ENCODE results near the gene CMIP.

CMIP gene

DNA sequence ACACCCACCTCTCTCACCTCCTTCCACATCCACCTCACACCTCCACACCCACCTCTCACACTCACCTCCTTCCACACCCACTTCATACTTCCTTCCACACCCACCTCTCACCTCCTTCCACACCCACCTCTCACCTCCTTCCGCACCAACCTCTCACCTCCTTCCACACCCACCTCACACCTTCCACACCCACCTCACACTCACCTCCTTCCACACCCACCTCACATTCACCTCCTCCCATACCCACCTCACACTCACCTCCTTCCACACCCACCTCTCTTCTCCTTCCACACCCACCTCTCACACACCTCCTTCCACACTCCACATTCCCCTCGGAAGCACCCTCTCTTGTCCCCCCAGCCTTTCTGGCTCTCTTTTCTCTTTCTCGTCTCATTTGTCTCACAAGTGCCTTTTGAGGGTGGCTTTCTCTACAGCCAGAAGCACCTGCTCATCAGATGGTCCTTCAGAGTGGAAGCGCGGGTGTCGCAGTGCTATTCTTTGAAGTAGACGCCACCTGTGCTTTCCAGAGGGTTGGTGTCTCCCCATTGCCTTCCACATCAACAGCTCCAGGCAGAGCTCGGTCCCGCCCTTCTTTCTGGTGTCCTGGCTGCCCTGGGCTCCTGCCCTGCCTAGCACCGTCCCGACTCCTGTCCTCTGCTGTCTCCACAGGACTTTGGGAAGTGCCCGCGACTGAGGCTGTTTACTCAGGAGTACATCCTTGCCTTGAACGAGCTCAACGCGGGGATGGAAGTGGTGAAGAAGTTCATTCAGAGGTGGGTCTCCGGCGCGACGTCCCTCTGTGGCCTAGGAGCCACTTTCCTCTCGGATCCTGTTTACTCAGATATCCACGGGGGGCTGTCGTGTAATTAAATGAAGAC, 225.1 kb downstream of the CMIP start:
- DNase-seq = no peak

DNA sequence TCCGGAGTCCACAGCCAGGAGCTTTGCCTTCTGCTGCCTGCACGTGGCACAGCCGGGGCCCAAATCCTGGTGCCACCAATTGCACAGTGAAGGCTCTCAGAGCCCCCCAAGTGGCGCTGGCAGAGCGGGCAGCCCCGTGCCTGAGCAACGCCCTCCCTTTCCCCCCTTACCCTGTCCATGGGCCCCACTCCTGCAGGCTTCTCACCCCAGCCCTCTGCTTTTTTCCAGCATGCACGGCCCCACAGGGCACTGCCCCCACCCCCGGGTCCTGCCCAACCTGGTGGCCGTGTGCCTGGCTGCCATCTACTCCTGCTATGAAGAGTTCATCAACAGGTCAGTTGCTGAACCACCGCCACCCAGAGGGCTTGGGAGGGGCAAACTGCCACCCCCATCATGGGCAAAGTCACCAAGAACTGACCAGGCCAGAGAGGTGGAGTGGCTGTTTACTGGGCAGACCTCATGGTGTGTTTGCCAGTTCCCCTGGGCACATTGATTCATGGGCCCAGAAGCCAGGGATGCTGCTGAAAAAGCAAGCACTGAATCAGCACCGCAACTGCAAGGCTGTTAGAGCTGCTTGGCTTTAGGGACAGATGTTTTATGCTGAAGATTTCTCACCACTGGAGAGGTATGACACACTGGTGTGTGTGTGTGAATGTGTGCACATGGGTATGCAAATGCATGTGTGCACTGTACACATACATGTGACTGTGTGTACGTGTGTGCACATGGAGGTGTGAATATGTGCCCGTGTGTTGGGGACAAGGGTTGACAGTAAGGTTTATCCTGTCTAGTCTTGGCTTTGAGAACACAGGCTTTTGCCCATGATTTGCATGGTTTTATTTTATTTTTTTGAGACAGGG, 227.4 kb downstream of the CMIP start:
- DNase-seq = no peak
- no peak overlapping the region for H2BK12ac ChIP-seq (ENCODE audit: low read length in 2 of 2)

More for the DNA sequence above, 225.1 kb downstream of the CMIP start:
- Histone ChIP-seq H3K9ac (ENCODE audit: low read length) (no peak overlapping the region), H2BK15ac (ENCODE audit: low read depth, poor library complexity, severe bottlenecking) (no peak overlapping the region), H3K79me1 (replicated peaks; ENCODE audit: low read length, poor library complexity, severe bottlenecking) (no peaks in the 10 kb centered on the region), H2AFZ (ENCODE audit: low read depth, low read length) (no peak overlapping the region), H4K91ac (ENCODE audit: low read length) (no peak overlapping the region), H2BK5ac (ENCODE audit: low read depth, low read length, poor library complexity, severe bottlenecking) (no peak overlapping the region), H3K4me3 (ENCODE audit: insufficient read depth in 1 of 2, low read depth in 1 of 2, low read length in 2 of 2) (no peak overlapping the region), H3K9me3 (ENCODE audit: control insufficient read depth, low read length) (no peaks in the 10 kb centered on the region), H3K36me3 (ENCODE audit: control insufficient read depth in 1 of 2, insufficient read depth in 2 of 2, low read depth in 1 of 2, low read length in 2 of 2) (peaks cover 51 to 60% of the 10 kb centered on the region in 2 experiments), H3K4ac (ENCODE audit: low read depth in 1 of 2, low read length in 2 of 2) (no peak overlapping the region), H3K27me3 (ENCODE audit: control insufficient read depth in 1 of 2, insufficient read depth in 1 of 2, low read length in 2 of 2) (no peaks in the 10 kb centered on the region), H2AK5ac (ENCODE audit: low read length, severe bottlenecking) (no peak overlapping the region), H3K18ac (ENCODE audit: low read depth in 1 of 2, low read length in 2 of 2) (no peak overlapping the region), H2BK12ac (ENCODE audit: low read length in 2 of 2) (no peak overlapping the region), H4K8ac (ENCODE audit: low read length) (no peak overlapping the region), H3K27ac (ENCODE audit: low read length, poor library complexity, severe bottlenecking) (no peak overlapping the region), H3K4me2 (ENCODE audit: low read length, poor library complexity, severe bottlenecking) (no peak overlapping the region), H2BK120ac (ENCODE audit: low read depth, low read length) (no peak overlapping the region), H3K4me1 (ENCODE audit: control insufficient read depth, insufficient read depth, low read depth, low read length) (peaks cover 10% of the 10 kb centered on the region), H3K23ac (ENCODE audit: low read length in 2 of 2) (no peak overlapping the region), H3K14ac (ENCODE audit: low read length in 2 of 2) (no peak overlapping the region)
- 93% methylated on average over 23 of the region's 23 CpGs for WGBS

DNA sequence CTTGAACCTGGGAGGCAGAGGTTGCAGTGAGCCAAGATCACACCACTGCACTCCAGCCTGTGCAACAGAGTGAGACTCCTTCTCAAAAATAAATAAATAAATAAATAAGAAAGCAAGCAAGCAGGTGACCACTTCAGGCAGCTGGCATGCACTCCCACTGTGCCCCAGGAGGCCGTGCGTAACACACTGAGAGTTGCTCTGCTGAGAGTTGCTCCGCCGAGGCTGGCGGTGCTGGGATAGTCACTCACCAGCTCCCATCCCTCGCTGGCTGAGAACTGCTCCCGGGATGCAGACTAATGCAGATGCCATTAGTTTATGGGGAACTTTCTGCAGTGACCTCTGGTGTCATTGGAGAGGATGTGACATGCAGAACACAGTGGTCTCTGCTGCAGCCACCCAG, 228.8 kb downstream of the CMIP start:
- Histone ChIP-seq H3K4me2 (ENCODE audit: low read length, poor library complexity, severe bottlenecking) (no peak overlapping the region), H3K4me1 (ENCODE audit: control insufficient read depth, insufficient read depth, low read depth, low read length) (peaks cover 6% of the 10 kb centered on the region), H2BK15ac (ENCODE audit: low read depth, poor library complexity, severe bottlenecking) (no peak overlapping the region), H2BK120ac (ENCODE audit: low read depth, low read length) (no peak overlapping the region), H3K18ac (ENCODE audit: low read depth in 1 of 2, low read length in 2 of 2) (no peak overlapping the region), H4K8ac (ENCODE audit: low read length) (no peak overlapping the region), H2BK5ac (ENCODE audit: low read depth, low read length, poor library complexity, severe bottlenecking) (no peak overlapping the region), H3K4me3 (ENCODE audit: insufficient read depth in 1 of 2, low read depth in 1 of 2, low read length in 2 of 2) (no peak overlapping the region), H2AFZ (ENCODE audit: low read depth, low read length) (no peak overlapping the region), H4K91ac (ENCODE audit: low read length) (no peak overlapping the region), H3K36me3 (ENCODE audit: control insufficient read depth in 1 of 2, insufficient read depth in 2 of 2, low read depth in 1 of 2, low read length in 2 of 2) (peaks cover 41 to 49% of the 10 kb centered on the region in 2 experiments), H2BK12ac (ENCODE audit: low read length in 2 of 2) (no peak overlapping the region), H3K9ac (ENCODE audit: low read length) (no peak overlapping the region), H3K9me3 (ENCODE audit: control insufficient read depth, low read length) (no peaks in the 10 kb centered on the region), H3K79me1 (replicated peaks; ENCODE audit: low read length, poor library complexity, severe bottlenecking) (peaks cover 3% of the 10 kb centered on the region), H3K23ac (ENCODE audit: low read length in 2 of 2) (no peak overlapping the region), H3K27ac (ENCODE audit: low read length, poor library complexity, severe bottlenecking) (no peak overlapping the region), H3K27me3 (ENCODE audit: control insufficient read depth in 1 of 2, insufficient read depth in 1 of 2, low read length in 2 of 2) (no peaks in the 10 kb centered on the region), H2AK5ac (ENCODE audit: low read length, severe bottlenecking) (no peak overlapping the region), H3K14ac (ENCODE audit: low read length in 2 of 2) (no peak overlapping the region), H3K4ac (ENCODE audit: low read depth in 1 of 2, low read length in 2 of 2) (no peak overlapping the region)
- no peak for DNase-seq
- WGBS = 90% methylated on average over 7 of the region's 7 CpGs

More for the DNA sequence above, 227.4 kb downstream of the CMIP start:
- 97% methylated on average over 14 of the region's 14 CpGs for WGBS
- no peak overlapping the region for H3K4me3 ChIP-seq (ENCODE audit: insufficient read depth in 1 of 2, low read depth in 1 of 2, low read length in 2 of 2)
- no peak overlapping the region for H4K8ac ChIP-seq (ENCODE audit: low read length)
- H3K36me3 ChIP-seq (ENCODE audit: control insufficient read depth in 1 of 2, insufficient read depth in 2 of 2, low read depth in 1 of 2, low read length in 2 of 2) = peaks cover 41 to 49% of the 10 kb centered on the region in 2 experiments
- no peak overlapping the region for H4K91ac ChIP-seq (ENCODE audit: low read length)
- no peak overlapping the region for H3K14ac ChIP-seq (ENCODE audit: low read length in 2 of 2)
- H3K27me3 ChIP-seq (ENCODE audit: control insufficient read depth in 1 of 2, insufficient read depth in 1 of 2, low read length in 2 of 2) = no peaks in the 10 kb centered on the region
- no peak overlapping the region for H3K9ac ChIP-seq (ENCODE audit: low read length)
- no peaks in the 10 kb centered on the region for H3K9me3 ChIP-seq (ENCODE audit: control insufficient read depth, low read length)
- no peaks in the 10 kb centered on the region for H3K79me1 ChIP-seq (replicated peaks; ENCODE audit: low read length, poor library complexity, severe bottlenecking)
- no peak overlapping the region for H2BK5ac ChIP-seq (ENCODE audit: low read depth, low read length, poor library complexity, severe bottlenecking)
- H3K27ac ChIP-seq (ENCODE audit: low read length, poor library complexity, severe bottlenecking) = no peak overlapping the region
- no peak overlapping the region for H2AK5ac ChIP-seq (ENCODE audit: low read length, severe bottlenecking)
- H2BK15ac ChIP-seq (ENCODE audit: low read depth, poor library complexity, severe bottlenecking) = no peak overlapping the region
- no peak overlapping the region for H3K23ac ChIP-seq (ENCODE audit: low read length in 2 of 2)
- H2AFZ ChIP-seq (ENCODE audit: low read depth, low read length) = no peak overlapping the region
- no peak overlapping the region for H3K18ac ChIP-seq (ENCODE audit: low read depth in 1 of 2, low read length in 2 of 2)
- H3K4me2 ChIP-seq (ENCODE audit: low read length, poor library complexity, severe bottlenecking) = no peak overlapping the region
- no peak overlapping the region for H2BK120ac ChIP-seq (ENCODE audit: low read depth, low read length)
- H3K4ac ChIP-seq (ENCODE audit: low read depth in 1 of 2, low read length in 2 of 2) = no peak overlapping the region
- H3K4me1 ChIP-seq (ENCODE audit: control insufficient read depth, insufficient read depth, low read depth, low read length) = peaks cover 10% of the 10 kb centered on the region

DNA sequence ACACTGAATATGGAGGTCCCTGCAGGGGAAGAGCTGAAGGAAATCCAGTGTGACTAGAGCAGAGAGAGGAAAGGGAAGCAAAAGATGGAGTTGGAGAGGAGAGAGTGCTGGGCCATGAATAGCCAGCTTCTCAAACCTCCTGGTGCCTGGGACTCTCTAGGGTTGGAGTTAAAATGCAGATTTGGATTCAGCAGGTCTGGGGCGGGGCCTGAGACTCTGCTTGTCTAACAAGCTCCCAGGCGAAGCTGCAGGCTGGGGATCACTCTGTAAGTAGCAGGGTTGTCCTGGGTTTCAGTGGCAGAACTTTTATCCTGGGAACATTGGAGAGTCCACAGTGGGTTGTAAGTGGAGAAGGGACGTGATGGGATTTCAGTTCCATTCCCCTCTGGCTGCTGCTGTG, 231.1 kb downstream of the CMIP start:
- Histone ChIP-seq H2BK120ac (ENCODE audit: low read depth, low read length) (no peak overlapping the region), H3K4ac (ENCODE audit: low read depth in 1 of 2, low read length in 2 of 2) (no peak overlapping the region), H2AK5ac (ENCODE audit: low read length, severe bottlenecking) (no peak overlapping the region), H2BK12ac (ENCODE audit: low read length in 2 of 2) (no peak overlapping the region), H3K27me3 (ENCODE audit: control insufficient read depth in 1 of 2, insufficient read depth in 1 of 2, low read length in 2 of 2) (no peaks in the 10 kb centered on the region), H2AFZ (ENCODE audit: low read depth, low read length) (no peak overlapping the region), H4K8ac (ENCODE audit: low read length) (no peak overlapping the region), H3K4me1 (ENCODE audit: control insufficient read depth, insufficient read depth, low read depth, low read length) (peaks cover 5% of the 10 kb centered on the region), H2BK15ac (ENCODE audit: low read depth, poor library complexity, severe bottlenecking) (no peak overlapping the region), H3K18ac (ENCODE audit: low read depth in 1 of 2, low read length in 2 of 2) (no peak overlapping the region), H4K91ac (ENCODE audit: low read length) (no peak overlapping the region), H3K14ac (ENCODE audit: low read length in 2 of 2) (no peak overlapping the region), H3K36me3 (ENCODE audit: control insufficient read depth in 1 of 2, insufficient read depth in 2 of 2, low read depth in 1 of 2, low read length in 2 of 2) (peaks cover 48 to 52% of the 10 kb centered on the region in 2 experiments), H2BK5ac (ENCODE audit: low read depth, low read length, poor library complexity, severe bottlenecking) (no peak overlapping the region), H3K23ac (ENCODE audit: low read length in 2 of 2) (no peak overlapping the region), H3K9ac (ENCODE audit: low read length) (no peak overlapping the region), H3K4me2 (ENCODE audit: low read length, poor library complexity, severe bottlenecking) (no peak overlapping the region), H3K9me3 (ENCODE audit: control insufficient read depth, low read length) (no peaks in the 10 kb centered on the region), H3K4me3 (ENCODE audit: insufficient read depth in 1 of 2, low read depth in 1 of 2, low read length in 2 of 2) (no peak overlapping the region), H3K27ac (ENCODE audit: low read length, poor library complexity, severe bottlenecking) (no peak overlapping the region), H3K79me1 (replicated peaks; ENCODE audit: low read length, poor library complexity, severe bottlenecking) (peaks cover 14% of the 10 kb centered on the region)
- no peak for DNase-seq
- WGBS = 91% methylated on average over 3 of the region's 3 CpGs
